Measurements from ENCODE around the gene STMN3. TPM values are rescaled to one million over a fixed set of nuclear protein-coding genes. Genes with fewer than 3 reads are reported as not detected.

STMN3 gene
- total RNA-seq, 1 experiment from 2014 or later, result 138 TPM

- BruUV-seq (replicated peaks), result no TSS peak
- CTCF ChIA-PET, result no interaction called here
- no peak overlapping the region for H3K4me3 ChIP-seq (replicated peaks in 1 of 2; ENCODE audit: low read depth in 1 of 2, low read length in 2 of 2)
- no peaks in the 10 kb centered on the region for H4K20me1 ChIP-seq (ENCODE audit: insufficient read depth)
- H3K79me2 ChIP-seq (ENCODE audit: insufficient read depth, low read length), result no peaks in the 10 kb centered on the region
- H3K4me2 ChIP-seq (ENCODE audit: low read length), result no peak overlapping the region
- POLR2A ChIA-PET, result no interaction called here
- intact Hi-C loops (cut with micrococcal nuclease), result no loop called here
- no peaks in the 10 kb centered on the region for H3K9me2 ChIP-seq (ENCODE audit: insufficient read depth)
- no peak overlapping the region for H2AFZ ChIP-seq (ENCODE audit: low read depth, low read length, poor library complexity, severe bottlenecking)
- no peak overlapping the region for H3K9ac ChIP-seq (ENCODE audit: low read length)
- no peak overlapping the region for H3K27ac ChIP-seq (ENCODE audit: low read depth, low read length)
- RAD21 ChIA-PET (ENCODE audit: low non-redundant PET in 1 of 2, low total read pairs in 2 of 2, uncharacterized antibody in 2 of 2, unreplicated experiment in 2 of 2), result no interaction called here
- DNase-seq (ENCODE audit: low read depth, low spot score), result no peak
- no peaks in the 10 kb centered on the region for H3K9me3 ChIP-seq (ENCODE audit: control insufficient read depth in 1 of 2, insufficient read depth in 1 of 2, low read depth in 1 of 2, low read length in 2 of 2)
- no peak for TF ChIP-seq EZH2 (IDR thresholded peaks at IDR 0.05)
- TF ChIP-seq YY1 (IDR thresholded peaks at IDR 0.05; ENCODE audit: extremely low read depth, insufficient replicate concordance, low read depth, low read length), result no peak
- TF ChIP-seq SIN3A (IDR thresholded peaks at IDR 0.05; ENCODE audit: low read depth), result no peak
- TF ChIP-seq SP1 (IDR thresholded peaks at IDR 0.05; ENCODE audit: low read depth), result no peak
- TF ChIP-seq JUND (IDR thresholded peaks at IDR 0.05), result no peak
- TF ChIP-seq ZBTB33 (IDR thresholded peaks at IDR 0.05; ENCODE audit: extremely low read depth, insufficient replicate concordance, low read length), result no peak
- TF ChIP-seq FOSL1 (IDR thresholded peaks at IDR 0.05; ENCODE audit: low read depth), result no peak
- no peak for TF ChIP-seq ZNF274 (IDR thresholded peaks at IDR 0.05; ENCODE audit: low read depth, low read length)
- TF ChIP-seq EZH2phosphoT487 (IDR thresholded peaks at IDR 0.05; ENCODE audit: borderline replicate concordance), result no peak
- no peak for TF ChIP-seq TCF7L2 (IDR thresholded peaks at IDR 0.05; ENCODE audit: borderline replicate concordance, extremely low read depth, insufficient read depth, insufficient read length)
- TF ChIP-seq CTCF (IDR thresholded peaks at IDR 0.05 in 2 of 3, conservative IDR thresholded peaks at IDR 0.05 in 1 of 3; ENCODE audit: borderline replicate concordance in 1 of 3, insufficient read depth in 1 of 3, low read depth in 2 of 3, low read length in 2 of 3), result no peak
- TF ChIP-seq, protein P1, sequence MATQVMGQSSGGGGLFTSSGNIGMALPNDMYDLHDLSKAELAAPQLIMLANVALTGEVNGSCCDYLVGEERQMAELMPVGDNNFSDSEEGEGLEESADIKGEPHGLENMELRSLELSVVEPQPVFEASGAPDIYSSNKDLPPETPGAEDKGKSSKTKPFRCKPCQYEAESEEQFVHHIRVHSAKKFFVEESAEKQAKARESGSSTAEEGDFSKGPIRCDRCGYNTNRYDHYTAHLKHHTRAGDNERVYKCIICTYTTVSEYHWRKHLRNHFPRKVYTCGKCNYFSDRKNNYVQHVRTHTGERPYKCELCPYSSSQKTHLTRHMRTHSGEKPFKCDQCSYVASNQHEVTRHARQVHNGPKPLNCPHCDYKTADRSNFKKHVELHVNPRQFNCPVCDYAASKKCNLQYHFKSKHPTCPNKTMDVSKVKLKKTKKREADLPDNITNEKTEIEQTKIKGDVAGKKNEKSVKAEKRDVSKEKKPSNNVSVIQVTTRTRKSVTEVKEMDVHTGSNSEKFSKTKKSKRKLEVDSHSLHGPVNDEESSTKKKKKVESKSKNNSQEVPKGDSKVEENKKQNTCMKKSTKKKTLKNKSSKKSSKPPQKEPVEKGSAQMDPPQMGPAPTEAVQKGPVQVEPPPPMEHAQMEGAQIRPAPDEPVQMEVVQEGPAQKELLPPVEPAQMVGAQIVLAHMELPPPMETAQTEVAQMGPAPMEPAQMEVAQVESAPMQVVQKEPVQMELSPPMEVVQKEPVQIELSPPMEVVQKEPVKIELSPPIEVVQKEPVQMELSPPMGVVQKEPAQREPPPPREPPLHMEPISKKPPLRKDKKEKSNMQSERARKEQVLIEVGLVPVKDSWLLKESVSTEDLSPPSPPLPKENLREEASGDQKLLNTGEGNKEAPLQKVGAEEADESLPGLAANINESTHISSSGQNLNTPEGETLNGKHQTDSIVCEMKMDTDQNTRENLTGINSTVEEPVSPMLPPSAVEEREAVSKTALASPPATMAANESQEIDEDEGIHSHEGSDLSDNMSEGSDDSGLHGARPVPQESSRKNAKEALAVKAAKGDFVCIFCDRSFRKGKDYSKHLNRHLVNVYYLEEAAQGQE (IDR thresholded peaks at IDR 0.05; ENCODE audit: low read depth), result no peak
- no peaks in the 10 kb centered on the region for H3K36me3 ChIP-seq (ENCODE audit: control insufficient read depth in 1 of 2, insufficient read depth in 2 of 2, low read length in 2 of 2)
- no peaks in the 10 kb centered on the region for H3K27me3 ChIP-seq (ENCODE audit: insufficient read depth, low read length)
- no peak for ATAC-seq
- peaks cover 0 to 7% of the 10 kb centered on the region in 2 experiments; a peak in 2 of 4 replicates for H3K4me1 ChIP-seq (ENCODE audit: control insufficient read depth in 1 of 2, insufficient read depth in 2 of 2, low read length in 2 of 2)
Measured at GRCh38 chr20:63592661-63593060, 60.6 kb downstream of the STMN3 start.
